SK-N-SH (cell line): ENCODE data around the gene SAP30BP. TPM values are rescaled to one million over a fixed set of nuclear protein-coding genes. Genes with fewer than 3 reads are reported as not detected.
A peak's percentile ranks its signal among the peaks of the same experiment; 100 is the strongest.

Source experiments
- CTCF ChIA-PET: fragments of 300-600, 350-600 bp; formaldehyde crosslinking; extraction: SDS; loops from one replicate; lab custom pipeline; 2021; lab: Yijun Ruan, JAX
- POLR2A ChIA-PET: fragments of 350-600 bp; sonication (Branson Sonifier 250); formaldehyde crosslinking; extraction: SDS; loops from one replicate; lab custom pipeline; 2020; ENCODE audit warnings: antibody characterized with exemption, inconsistent platforms; lab: Yijun Ruan, JAX
- DNase-seq: peaks from one replicate; pipeline ENCODE4 v3.0.0; 2012
- H2AFZ ChIP-seq: fragments of 200-600 bp; sonication (generic); 2 replicates; pipeline ENCODE4 v1.8.1; 2016; ENCODE audit warnings: antibody characterized with exemption, mild to moderate bottlenecking, low read depth
- H3F3A ChIP-seq: fragments of 200-600 bp; sonication (generic); replicated peaks from 2 replicates; pipeline ENCODE3; 2016; ENCODE audit warnings: antibody characterized with exemption, mild to moderate bottlenecking; ENCODE audit not compliant: insufficient read depth
- H3K27ac ChIP-seq, 2 experiments: fragments of 200-500 bp in 1 of 2; fragments of 200-600 bp in 1 of 2; sonication (Bioruptor generic) in 1 of 2; sonication (generic), shearing (Covaris generic) in 1 of 2; 2 replicates each; pipeline versions ENCODE4 v1.5.1 to v1.6.1; 2014 to 2016; ENCODE audit warnings: low read depth in 2 of 2, inconsistent platforms in 1 of 2, low read length in 1 of 2, mild to moderate bottlenecking in 1 of 2, mixed read lengths in 1 of 2
- H3K27me3 ChIP-seq: fragments of 200-600 bp; sonication (generic), shearing (Covaris generic); 2 replicates; pipeline ENCODE4 v1.6.1; 2016; ENCODE audit warnings: mixed run types; ENCODE audit not compliant: insufficient read depth
- H3K36me3 ChIP-seq, 2 experiments: fragments of 200-500 bp in 1 of 2; fragments of 200-600 bp in 1 of 2; sonication (Bioruptor generic) in 1 of 2; sonication (generic) in 1 of 2; replicated peaks in 1 of 2; 2 replicates each; pipeline versions ENCODE3 to v1.5.1; 2014 to 2016; ENCODE audit warnings: low read length in 1 of 2, mild to moderate bottlenecking in 1 of 2; ENCODE audit not compliant: insufficient read depth in 2 of 2, control insufficient read depth in 1 of 2
- H3K4me1 ChIP-seq, 2 experiments: fragments of 200-500 bp in 1 of 2; fragments of 200-600 bp in 1 of 2; sonication (Bioruptor generic) in 1 of 2; sonication (generic), shearing (Covaris generic) in 1 of 2; 2 replicates each; pipeline versions ENCODE4 v1.5.1 to v1.6.1; 2014 to 2016; ENCODE audit warnings: low read depth in 1 of 2, low read length in 1 of 2, mixed run types in 1 of 2; ENCODE audit not compliant: insufficient read depth in 2 of 2, control insufficient read depth in 1 of 2
- H3K4me2 ChIP-seq: fragments of 200-600 bp; sonication (generic), shearing (Covaris generic); 2 replicates; pipeline ENCODE4 v1.6.1; 2017; ENCODE audit warnings: mixed run types
- H3K4me3 ChIP-seq, 2 experiments: fragments of 200-500 bp in 1 of 2; fragments of 200-600 bp in 1 of 2; sonication (Bioruptor generic) in 1 of 2; sonication (generic), shearing (Covaris generic) in 1 of 2; 2 replicates each; pipeline versions ENCODE4 v1.5.1 to v1.8.1; 2014 to 2016; ENCODE audit warnings: low read depth in 2 of 2, inconsistent platforms in 1 of 2, low read length in 1 of 2, mild to moderate bottlenecking in 1 of 2, mixed read lengths in 1 of 2, moderate library complexity in 1 of 2
- H3K79me2 ChIP-seq: fragments of 200-600 bp; sonication (generic); 2 replicates; pipeline ENCODE4 v1.8.1; 2017; ENCODE audit warnings: mild to moderate bottlenecking; ENCODE audit not compliant: insufficient read depth
- H3K9ac ChIP-seq: fragments of 200-600 bp; sonication (generic); 2 replicates; pipeline ENCODE4 v1.6.1; 2017; ENCODE audit warnings: mixed run types
- H3K9me2 ChIP-seq: fragments of 200-600 bp; sonication (generic); 2 replicates; pipeline ENCODE4 v1.6.1; 2017; ENCODE audit warnings: mixed run types
- H3K9me3 ChIP-seq: fragments of 200-600 bp; sonication (generic); 2 replicates; pipeline ENCODE4 v1.6.1; 2017; ENCODE audit warnings: mixed run types, mild to moderate bottlenecking, moderate library complexity
- H4K20me1 ChIP-seq: fragments of 200-600 bp; sonication (generic); 2 replicates; pipeline ENCODE4 v1.6.1; 2017; ENCODE audit warnings: mild to moderate bottlenecking, mixed run types; ENCODE audit not compliant: insufficient read depth
- EP300 ChIP-seq, 2 experiments: IDR thresholded peaks; 2 replicates each; pipeline versions ENCODE4 v1.4.0 to v1.6.1; 2012; ENCODE audit warnings: borderline replicate concordance in 1 of 2, low read depth in 1 of 2, low read length in 1 of 2
- USF2 ChIP-seq: fragments of 150-350 bp; IDR thresholded peaks from 2 replicates; pipeline ENCODE4 v1.6.1; 2017; ENCODE audit warnings: antibody characterized with exemption, low read length, low read depth, borderline replicate concordance
- YY1 ChIP-seq: IDR thresholded peaks from 2 replicates; pipeline ENCODE4 v1.4.0; 2012; ENCODE audit warnings: low read depth, mild to moderate bottlenecking
- WGBS: methylation state at CpG from one replicate; pipeline ENCODE4 v1.1.6; 2017; ENCODE audit warnings: low lambda C conversion rate; 5-methylcytosine and 5-hydroxymethylcytosine counted together
- polyA plus RNA-seq, 3 experiments: library from polyadenylated mRNA; depleted of rRNA; stranded (reverse); fragments of >200 nt; gene quantifications; 2 replicates each; pipeline ENCODE4 v1.2.3, GENCODE V29; 2012

Gene SAP30BP
- polyA plus RNA-seq, 1 of the 3 experiments (the other 2 are of a cell fraction): 158 TPM

GRCh38 chr17:75757086-75757681 lies 90.0 kb downstream of the SAP30BP start:
- H3K4me1 ChIP-seq: peaks cover 0 to 32% of the 10 kb centered on the region in 2 experiments; a peak in 1 of 4 replicates
- ChIA-PET CTCF (interaction anchor here (0.8 to 31.4 kb wide), 7 partner anchors 7 to 124 kb away, joined by 3 to 1370 read pairs (median 7); partner anchors contain the start of genes GALK1 and SMIM5), POLR2A (interaction anchor here (2.2 kb wide), 1 partner anchor 23 kb away, joined by 10 read pairs; no protein-coding TSS in a partner anchor)
- no peak overlapping the region for H3K4me2 ChIP-seq
- no peak overlapping the region for H3K4me3 ChIP-seq
- H3K9ac ChIP-seq: no peak overlapping the region
- peak; percentile 24 for DNase-seq
- TF ChIP-seq EP300 (IDR thresholded peaks at IDR 0.05; ENCODE audit: borderline replicate concordance in 1 of 2, low read depth in 1 of 2, low read length in 1 of 2) (no peak), USF2 (no peak), YY1 (no peak)
- H4K20me1 ChIP-seq: no peaks in the 10 kb centered on the region
- peaks cover 0 to 3% of the 10 kb centered on the region in 2 experiments for H3K36me3 ChIP-seq
- no peak overlapping the region for H3K27ac ChIP-seq
- H3K9me2 ChIP-seq: no peaks in the 10 kb centered on the region
- H3F3A ChIP-seq: no peaks in the 10 kb centered on the region
- no peak overlapping the region for H2AFZ ChIP-seq
- WGBS: 92% methylated on average over 20 of the region's 21 CpGs
- no peaks in the 10 kb centered on the region for H3K79me2 ChIP-seq
- H3K27me3 ChIP-seq: no peaks in the 10 kb centered on the region
- H3K9me3 ChIP-seq: no peaks in the 10 kb centered on the region

Other genes with a start within 250 kb of the SAP30BP start
- gene TMEM94, start 210.7 kb upstream of the SAP30BP start, polyA plus RNA-seq (2012; rRNA removed): 68.0 and 89.9 TPM in 2 replicates
- gene CASKIN2, start 151.8 kb upstream of the SAP30BP start, polyA plus RNA-seq (2012; rRNA removed): 5.2 and 6.5 TPM in 2 replicates
- 29.8 and 37.7 TPM in 2 replicates for gene TSEN54, start 150.8 kb upstream of the SAP30BP start, polyA plus RNA-seq (2012; rRNA removed)
- 4.4 and 6.7 TPM in 2 replicates for gene LLGL2, start 141.6 kb upstream of the SAP30BP start, polyA plus RNA-seq (2012; rRNA removed)
- 9.7 and 10.3 TPM in 2 replicates for gene MYO15B, start 79.5 kb upstream of the SAP30BP start, polyA plus RNA-seq (2012; rRNA removed)
- gene SMIM5, start 33.9 kb upstream of the SAP30BP start, polyA plus RNA-seq (2012; rRNA removed): 0.02 TPM in 1 of 2 replicates, not detected in the other
- gene RECQL5, start 184 bp upstream of the SAP30BP start, polyA plus RNA-seq (2012; rRNA removed): 22.5 and 25.3 TPM in 2 replicates
- 3.6 and 7.0 TPM in 2 replicates for gene ITGB4, start 54.1 kb downstream of the SAP30BP start, polyA plus RNA-seq (2012; rRNA removed)
- 36.5 and 39.2 TPM in 2 replicates for gene GALK1, start 97.9 kb downstream of the SAP30BP start, polyA plus RNA-seq (2012; rRNA removed)
- gene UNK, start 117.5 kb downstream of the SAP30BP start, polyA plus RNA-seq (2012; rRNA removed): 19.9 and 24.8 TPM in 2 replicates
- gene UNC13D, start 177.1 kb downstream of the SAP30BP start, polyA plus RNA-seq (2012; rRNA removed): 0.99 and 1.3 TPM in 2 replicates
- 49.7 and 55.8 TPM in 2 replicates for gene WBP2, start 188.0 kb downstream of the SAP30BP start, polyA plus RNA-seq (2012; rRNA removed)
- gene TRIM47, start 211.2 kb downstream of the SAP30BP start, polyA plus RNA-seq (2012; rRNA removed): 3.1 and 5.1 TPM in 2 replicates
- 13.1 and 18.1 TPM in 2 replicates for gene TRIM65, start 229.6 kb downstream of the SAP30BP start, polyA plus RNA-seq (2012; rRNA removed)
- 62.5 and 93.9 TPM in 2 replicates for gene MRPL38, start 237.5 kb downstream of the SAP30BP start, polyA plus RNA-seq (2012; rRNA removed)